ENCODE measurements around the gene HNMT. TPM values are rescaled to one million over a fixed set of nuclear protein-coding genes. Genes with fewer than 3 reads are reported as not detected.
"Not testable (repeated sequence)": the region's sequence is repeated elsewhere in the genome, so short reads cannot be mapped to it uniquely, and the experiment has no call there.

HNMT gene
- total RNA-seq, 1 donor from 2014 or later = 37.8 TPM

GRCh38 chr2:137968477-137969417 is 4.5 kb downstream of the HNMT start:
- no peak for DNase-seq (ENCODE audit: low spot score)
- peak; percentile 36 for ATAC-seq
- intact Hi-C loops (cut with DNase I) = no loop called here

GRCh38 chr2:137969418-137969765 is 5.1 kb downstream of the HNMT start:
- ATAC-seq (peak; percentile 84), DNase-seq (ENCODE audit: low spot score) (no peak)
- intact Hi-C loops (cut with DNase I) = no loop called here

- ATAC-seq (no peak), DNase-seq (ENCODE audit: low spot score) (no peak)
- intact Hi-C loops (cut with DNase I) = no loop called here
These were observed 5.6 kb downstream of the HNMT start for GRCh38 chr2:137969876-137970275.

- DNase-seq (ENCODE audit: low spot score); ATAC-seq; intact Hi-C loops (cut with DNase I): not testable (repeated sequence)
These were observed 7.0 kb downstream of the HNMT start for GRCh38 chr2:137971259-137971658.

GRCh38 chr2:137973280-137973679 is 9.0 kb downstream of the HNMT start:
- DNase-seq (ENCODE audit: low spot score) = no peak
- intact Hi-C loops (cut with DNase I) = no loop called here
- no peak for ATAC-seq

GRCh38 chr2:137975280-137976271 is 11.3 kb downstream of the HNMT start:
- no peak for ATAC-seq
- intact Hi-C loops (cut with DNase I) = no loop called here
- DNase-seq (ENCODE audit: low spot score) = no peak

GRCh38 chr2:137976274-137976673 is 12.0 kb downstream of the HNMT start:
- ATAC-seq (no peak), DNase-seq (ENCODE audit: low spot score) (no peak)
- intact Hi-C loops (cut with DNase I) = no loop called here

GRCh38 chr2:137977790-137978189 is 13.5 kb downstream of the HNMT start:
- ATAC-seq (no peak), DNase-seq (ENCODE audit: low spot score) (no peak)
- intact Hi-C loops (cut with DNase I) = no loop called here

- ATAC-seq = no peak
- intact Hi-C loops (cut with DNase I) = no loop called here
- no peak for DNase-seq (ENCODE audit: low spot score)
These were observed 16.2 kb downstream of the HNMT start for GRCh38 chr2:137980459-137980858.

GRCh38 chr2:137981112-137981656 is 16.9 kb downstream of the HNMT start:
- intact Hi-C loops (cut with DNase I) = no loop called here
- DNase-seq (ENCODE audit: low spot score) (no peak), ATAC-seq (no peak)

GRCh38 chr2:137983581-137983980 is 19.3 kb downstream of the HNMT start:
- DNase-seq (ENCODE audit: low spot score) (no peak), ATAC-seq (no peak)
- intact Hi-C loops (cut with DNase I) = no loop called here

- intact Hi-C loops (cut with DNase I) = no loop called here
- no peak for DNase-seq (ENCODE audit: low spot score)
- no peak for ATAC-seq
These were observed 22.0 kb downstream of the HNMT start for GRCh38 chr2:137986268-137986667.

GRCh38 chr2:137987011-137987410 is 22.7 kb downstream of the HNMT start:
- DNase-seq (ENCODE audit: low spot score) = no peak
- no peak for ATAC-seq
- intact Hi-C loops (cut with DNase I) = no loop called here

- intact Hi-C loops (cut with DNase I) = no loop called here
- DNase-seq (ENCODE audit: low spot score) (no peak), ATAC-seq (no peak)
These were observed 26.8 kb downstream of the HNMT start for GRCh38 chr2:137991078-137991477.

- ATAC-seq (no peak), DNase-seq (ENCODE audit: low spot score) (no peak)
- intact Hi-C loops (cut with DNase I) = no loop called here
These were observed 27.9 kb downstream of the HNMT start for GRCh38 chr2:137992039-137992646.

- intact Hi-C loops (cut with DNase I); ATAC-seq; DNase-seq (ENCODE audit: low spot score): not testable (repeated sequence)
These were observed 29.6 kb downstream of the HNMT start for GRCh38 chr2:137993715-137994476.

GRCh38 chr2:137995368-137995767 is 31.1 kb downstream of the HNMT start:
- intact Hi-C loops (cut with DNase I); ATAC-seq: not testable (repeated sequence)

GRCh38 chr2:137996158-137996557 is 31.9 kb downstream of the HNMT start:
- ATAC-seq; DNase-seq (ENCODE audit: low spot score); intact Hi-C loops (cut with DNase I): not testable (repeated sequence)

More at GRCh38 chr2:137995368-137995767, 31.1 kb downstream of the HNMT start:
- not testable (repeated sequence) for DNase-seq (ENCODE audit: low spot score)

Data from sciatic nerve (tissue), 2 donors.